WTC11 (cell line): ENCODE measurements around the gene TRIM10. TPM values are rescaled to one million over a fixed set of nuclear protein-coding genes. Genes with fewer than 3 reads are reported as not detected.

ENCODE experiments used
- ATAC-seq: fragments of 200-7000 bp; cut with Tn5 transposase; 2 replicates; pipeline ENCODE4 v1.10.0; 2021; ENCODE audit warnings: mild to moderate bottlenecking, moderate library complexity
- CTCF ChIA-PET: fragments of 300-600 bp; sonication (Branson Sonifier 250); formaldehyde crosslinking; loops from one replicate; lab custom pipeline; 2021; ENCODE audit warnings: antibody characterized with exemption; lab: Charles Lee
- POLR2A ChIA-PET: fragments of 350-600 bp; sonication (Branson Sonifier 250); formaldehyde crosslinking; loops from one replicate; lab custom pipeline; 2021; ENCODE audit warnings: antibody characterized with exemption; lab: Charles Lee
- DNase-seq: peaks from one replicate; pipeline ENCODE4 v3.0.0; 2021; ENCODE audit warnings: low spot score
- H3K27ac Mint-ChIP-seq: 2 replicates; pipeline ENCODE4 v1.8.0; 2021; ENCODE audit warnings: mixed read lengths
- H3K27me3 Mint-ChIP-seq: 2 replicates; pipeline ENCODE4 v1.8.0; 2021; ENCODE audit warnings: low read depth, mild to moderate bottlenecking, moderate library complexity, mixed read lengths
- H3K36me3 Mint-ChIP-seq: 2 replicates; pipeline ENCODE4 v1.8.0; 2021; ENCODE audit warnings: mixed read lengths
- H3K4me1 Mint-ChIP-seq: 2 replicates; pipeline ENCODE4 v1.8.0; 2022; ENCODE audit warnings: mixed read lengths
- H3K4me3 Mint-ChIP-seq: 2 replicates; pipeline ENCODE4 v1.8.0; 2021; ENCODE audit warnings: mild to moderate bottlenecking, moderate library complexity, mixed read lengths
- H3K9me3 Mint-ChIP-seq: 2 replicates; pipeline ENCODE4 v1.8.0; 2021; ENCODE audit warnings: mixed read lengths
- ATF1 ChIP-seq: sonication (generic); formaldehyde crosslinking; IDR thresholded peaks from 2 replicates; pipeline ENCODE4 v1.8.1; 2023; ENCODE audit warnings: mild to moderate bottlenecking, moderate library complexity, missing genetic modification reagents
- GRHL2 ChIP-seq: fragments of 250-450 bp; sonication (Bioruptor Pico); IDR thresholded peaks from 2 replicates; pipeline ENCODE4 v1.8.0; 2022; ENCODE audit warnings: mild to moderate bottlenecking, moderate library complexity; ENCODE audit not compliant: insufficient replicate concordance, severe bottlenecking
- MYBL2 ChIP-seq: sonication (generic); formaldehyde crosslinking; IDR thresholded peaks from 2 replicates; pipeline ENCODE4 v1.8.1; 2023; ENCODE audit warnings: mild to moderate bottlenecking, moderate library complexity, missing genetic modification reagents
- NFATC4 ChIP-seq: fragments of 250-450 bp; sonication (Bioruptor Pico); IDR thresholded peaks from 2 replicates; pipeline ENCODE4 v1.9.0; 2021; ENCODE audit warnings: mild to moderate bottlenecking
- NR1H2 ChIP-seq: sonication (generic); formaldehyde crosslinking; IDR thresholded peaks from 2 replicates; pipeline ENCODE4 v1.9.0; 2021; ENCODE audit warnings: mild to moderate bottlenecking, moderate library complexity, missing genetic modification reagents
- NR3C1 ChIP-seq: sonication (generic); formaldehyde crosslinking; conservative IDR thresholded peaks from 2 replicates; pipeline ENCODE4 v1.8.1; 2023; ENCODE audit warnings: low read depth, mild to moderate bottlenecking, missing genetic modification reagents
- SP1 ChIP-seq: sonication (generic); formaldehyde crosslinking; conservative IDR thresholded peaks from 2 replicates; pipeline ENCODE4 v1.8.1; 2022; ENCODE audit warnings: missing genetic modification reagents
- ZNF317 ChIP-seq: sonication (generic); formaldehyde crosslinking; IDR thresholded peaks from 2 replicates; pipeline ENCODE4 v1.8.1; 2023; ENCODE audit warnings: low read depth, mild to moderate bottlenecking, moderate library complexity, missing genetic modification reagents, borderline replicate concordance
- ZNF416 ChIP-seq: fragments of 250-450 bp; sonication (Bioruptor Pico); IDR thresholded peaks from 2 replicates; pipeline ENCODE4 v1.9.0; 2021; ENCODE audit warnings: mild to moderate bottlenecking, inconsistent platforms
- ZNF423 ChIP-seq: fragments of 250-450 bp; sonication (Bioruptor Pico); IDR thresholded peaks from 2 replicates; pipeline ENCODE4 v2.1.2; 2022; ENCODE audit warnings: mild to moderate bottlenecking, moderate library complexity
- total RNA-seq: library from RNA; stranded (reverse); gene quantifications from 3 replicates; pipeline ENCODE4 v1.2.3, GENCODE V29; 2021
- TF ChIP-seq, protein P1 (sequence below): sonication (generic); formaldehyde crosslinking; IDR thresholded peaks from 2 replicates; pipeline ENCODE4 v1.8.1; 2023; ENCODE audit warnings: mild to moderate bottlenecking, missing genetic modification reagents, borderline replicate concordance
- TF ChIP-seq, protein P2 (sequence below): sonication (generic); formaldehyde crosslinking; IDR thresholded peaks from 2 replicates; pipeline ENCODE4 v1.8.1; 2023; ENCODE audit warnings: mild to moderate bottlenecking, missing genetic modification reagents, moderate library complexity
- TF ChIP-seq, protein P3 (sequence below): sonication (generic); formaldehyde crosslinking; IDR thresholded peaks from 2 replicates; pipeline ENCODE4 v1.8.1; 2023; ENCODE audit warnings: mild to moderate bottlenecking, missing genetic modification reagents
- TF ChIP-seq, protein P4 (sequence below): fragments of 250-450 bp; sonication (Bioruptor Pico); IDR thresholded peaks from 2 replicates; pipeline ENCODE4 v1.9.0; 2021; ENCODE audit warnings: moderate library complexity, mild to moderate bottlenecking, inconsistent platforms, borderline replicate concordance
- TF ChIP-seq, protein P5 (sequence below): sonication (generic); formaldehyde crosslinking; IDR thresholded peaks from 2 replicates; pipeline ENCODE4 v1.8.1; 2022; ENCODE audit warnings: low read depth, missing genetic modification reagents, borderline replicate concordance
- TF ChIP-seq, protein P6 (sequence below): fragments of 250-450 bp; sonication (Bioruptor Pico); IDR thresholded peaks from 2 replicates; pipeline ENCODE4 v1.8.0; 2021; ENCODE audit warnings: mild to moderate bottlenecking
- TF ChIP-seq, protein P7 (sequence below): fragments of 250-450 bp; sonication (Bioruptor Pico); IDR thresholded peaks from 2 replicates; pipeline ENCODE4 v1.9.0; 2021; ENCODE audit warnings: mild to moderate bottlenecking, borderline replicate concordance

The TRIM10 gene
- total RNA-seq, 1 experiment from 2014 or later, result 0.22 TPM

DNA sequence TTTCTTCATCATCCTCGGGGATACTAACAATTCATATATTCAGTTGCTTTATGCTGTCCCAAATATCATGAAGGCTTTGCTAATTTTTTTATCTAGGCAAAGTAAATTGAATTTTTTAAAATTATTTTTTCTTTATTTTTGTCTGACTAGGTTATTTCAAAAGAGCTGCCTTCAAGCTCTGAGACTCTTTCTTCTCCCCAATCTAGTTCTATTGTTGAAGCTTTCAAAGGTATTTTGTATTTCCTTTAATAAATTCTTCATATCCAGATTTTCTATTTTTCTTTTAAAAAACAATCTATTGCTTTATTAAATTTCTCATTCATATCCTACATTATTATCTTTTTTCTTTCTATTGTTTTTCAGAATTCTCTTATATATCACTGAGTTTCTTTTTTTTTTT, 19.1 kb upstream of the TRIM10 start (continued):
- TF ChIP-seq, protein P1, sequence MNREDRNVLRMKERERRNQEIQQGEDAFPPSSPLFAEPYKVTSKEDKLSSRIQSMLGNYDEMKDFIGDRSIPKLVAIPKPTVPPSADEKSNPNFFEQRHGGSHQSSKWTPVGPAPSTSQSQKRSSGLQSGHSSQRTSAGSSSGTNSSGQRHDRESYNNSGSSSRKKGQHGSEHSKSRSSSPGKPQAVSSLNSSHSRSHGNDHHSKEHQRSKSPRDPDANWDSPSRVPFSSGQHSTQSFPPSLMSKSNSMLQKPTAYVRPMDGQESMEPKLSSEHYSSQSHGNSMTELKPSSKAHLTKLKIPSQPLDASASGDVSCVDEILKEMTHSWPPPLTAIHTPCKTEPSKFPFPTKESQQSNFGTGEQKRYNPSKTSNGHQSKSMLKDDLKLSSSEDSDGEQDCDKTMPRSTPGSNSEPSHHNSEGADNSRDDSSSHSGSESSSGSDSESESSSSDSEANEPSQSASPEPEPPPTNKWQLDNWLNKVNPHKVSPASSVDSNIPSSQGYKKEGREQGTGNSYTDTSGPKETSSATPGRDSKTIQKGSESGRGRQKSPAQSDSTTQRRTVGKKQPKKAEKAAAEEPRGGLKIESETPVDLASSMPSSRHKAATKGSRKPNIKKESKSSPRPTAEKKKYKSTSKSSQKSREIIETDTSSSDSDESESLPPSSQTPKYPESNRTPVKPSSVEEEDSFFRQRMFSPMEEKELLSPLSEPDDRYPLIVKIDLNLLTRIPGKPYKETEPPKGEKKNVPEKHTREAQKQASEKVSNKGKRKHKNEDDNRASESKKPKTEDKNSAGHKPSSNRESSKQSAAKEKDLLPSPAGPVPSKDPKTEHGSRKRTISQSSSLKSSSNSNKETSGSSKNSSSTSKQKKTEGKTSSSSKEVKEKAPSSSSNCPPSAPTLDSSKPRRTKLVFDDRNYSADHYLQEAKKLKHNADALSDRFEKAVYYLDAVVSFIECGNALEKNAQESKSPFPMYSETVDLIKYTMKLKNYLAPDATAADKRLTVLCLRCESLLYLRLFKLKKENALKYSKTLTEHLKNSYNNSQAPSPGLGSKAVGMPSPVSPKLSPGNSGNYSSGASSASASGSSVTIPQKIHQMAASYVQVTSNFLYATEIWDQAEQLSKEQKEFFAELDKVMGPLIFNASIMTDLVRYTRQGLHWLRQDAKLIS (CRISPR knock-in tag), result no peak
- TF ChIP-seq ZNF423, result no peak
- TF ChIP-seq, protein P2, sequence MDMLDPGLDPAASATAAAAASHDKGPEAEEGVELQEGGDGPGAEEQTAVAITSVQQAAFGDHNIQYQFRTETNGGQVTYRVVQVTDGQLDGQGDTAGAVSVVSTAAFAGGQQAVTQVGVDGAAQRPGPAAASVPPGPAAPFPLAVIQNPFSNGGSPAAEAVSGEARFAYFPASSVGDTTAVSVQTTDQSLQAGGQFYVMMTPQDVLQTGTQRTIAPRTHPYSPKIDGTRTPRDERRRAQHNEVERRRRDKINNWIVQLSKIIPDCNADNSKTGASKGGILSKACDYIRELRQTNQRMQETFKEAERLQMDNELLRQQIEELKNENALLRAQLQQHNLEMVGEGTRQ (CRISPR knock-in tag), result no peak
- TF ChIP-seq SP1 (CRISPR knock-in tag), result no peak
- TF ChIP-seq NR3C1 (CRISPR knock-in tag), result no peak
- TF ChIP-seq ZNF317, result no peak
- no peak for TF ChIP-seq NFATC4 (CRISPR knock-in tag)
- TF ChIP-seq NR1H2 (CRISPR knock-in tag), result no peak
- TF ChIP-seq, all 79 proteins: peak for 0

DNA sequence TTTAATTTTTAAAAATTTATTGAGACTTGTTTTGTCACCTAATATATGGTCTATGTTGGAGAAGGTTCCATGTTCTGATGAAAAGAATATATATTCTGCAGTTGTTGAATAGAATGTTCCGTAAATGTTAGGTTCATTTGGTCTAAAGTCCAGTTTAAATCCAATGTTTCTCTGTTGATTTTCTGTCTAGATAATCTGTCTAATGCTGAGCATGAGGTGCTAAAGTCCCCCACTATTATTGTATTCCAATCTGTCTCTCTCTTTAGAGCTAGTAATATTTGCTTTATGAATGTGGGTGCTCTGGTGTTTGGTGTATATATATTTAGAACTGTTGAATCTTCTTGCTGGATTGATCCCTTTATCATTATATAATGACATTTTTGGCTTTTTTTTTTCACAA, 17.8 kb upstream of the TRIM10 start:
- H3K4me1 Mint-ChIP-seq, result peaks cover 7% of the 10 kb centered on the region
- ChIA-PET CTCF (interaction anchor here (0.7 kb wide), 1 partner anchor 61 kb away, joined by 4 read pairs; no protein-coding TSS in a partner anchor), POLR2A (no interaction called here)
- H3K4me3 Mint-ChIP-seq, result no peak overlapping the region
- no peak for ATAC-seq
- DNase-seq, result no peak
- H3K27me3 Mint-ChIP-seq, result peaks cover 43% of the 10 kb centered on the region
- no peaks in the 10 kb centered on the region; the same call in 1 of the 2 replicates for H3K36me3 Mint-ChIP-seq
- H3K27ac Mint-ChIP-seq, result no peak overlapping the region
- peaks cover 16% of the 10 kb centered on the region for H3K9me3 Mint-ChIP-seq
- TF ChIP-seq, protein P1 (CRISPR knock-in tag), result no peak
- TF ChIP-seq, protein P3, sequence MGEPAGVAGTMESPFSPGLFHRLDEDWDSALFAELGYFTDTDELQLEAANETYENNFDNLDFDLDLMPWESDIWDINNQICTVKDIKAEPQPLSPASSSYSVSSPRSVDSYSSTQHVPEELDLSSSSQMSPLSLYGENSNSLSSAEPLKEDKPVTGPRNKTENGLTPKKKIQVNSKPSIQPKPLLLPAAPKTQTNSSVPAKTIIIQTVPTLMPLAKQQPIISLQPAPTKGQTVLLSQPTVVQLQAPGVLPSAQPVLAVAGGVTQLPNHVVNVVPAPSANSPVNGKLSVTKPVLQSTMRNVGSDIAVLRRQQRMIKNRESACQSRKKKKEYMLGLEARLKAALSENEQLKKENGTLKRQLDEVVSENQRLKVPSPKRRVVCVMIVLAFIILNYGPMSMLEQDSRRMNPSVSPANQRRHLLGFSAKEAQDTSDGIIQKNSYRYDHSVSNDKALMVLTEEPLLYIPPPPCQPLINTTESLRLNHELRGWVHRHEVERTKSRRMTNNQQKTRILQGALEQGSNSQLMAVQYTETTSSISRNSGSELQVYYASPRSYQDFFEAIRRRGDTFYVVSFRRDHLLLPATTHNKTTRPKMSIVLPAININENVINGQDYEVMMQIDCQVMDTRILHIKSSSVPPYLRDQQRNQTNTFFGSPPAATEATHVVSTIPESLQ, result no peak
- no peak for TF ChIP-seq ZNF416 (CRISPR knock-in tag)
- TF ChIP-seq, protein P4, sequence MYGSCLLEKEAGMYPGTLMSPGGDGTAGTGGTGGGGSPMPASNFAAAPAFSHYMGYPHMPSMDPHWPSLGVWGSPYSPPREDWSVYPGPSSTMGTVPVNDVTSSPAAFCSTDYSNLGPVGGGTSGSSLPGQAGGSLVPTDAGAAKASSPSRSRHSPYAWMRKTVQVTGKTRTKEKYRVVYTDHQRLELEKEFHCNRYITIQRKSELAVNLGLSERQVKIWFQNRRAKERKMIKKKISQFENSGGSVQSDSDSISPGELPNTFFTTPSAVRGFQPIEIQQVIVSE (CRISPR knock-in tag), result no peak
- no peak for TF ChIP-seq GRHL2
- TF ChIP-seq, protein P5, sequence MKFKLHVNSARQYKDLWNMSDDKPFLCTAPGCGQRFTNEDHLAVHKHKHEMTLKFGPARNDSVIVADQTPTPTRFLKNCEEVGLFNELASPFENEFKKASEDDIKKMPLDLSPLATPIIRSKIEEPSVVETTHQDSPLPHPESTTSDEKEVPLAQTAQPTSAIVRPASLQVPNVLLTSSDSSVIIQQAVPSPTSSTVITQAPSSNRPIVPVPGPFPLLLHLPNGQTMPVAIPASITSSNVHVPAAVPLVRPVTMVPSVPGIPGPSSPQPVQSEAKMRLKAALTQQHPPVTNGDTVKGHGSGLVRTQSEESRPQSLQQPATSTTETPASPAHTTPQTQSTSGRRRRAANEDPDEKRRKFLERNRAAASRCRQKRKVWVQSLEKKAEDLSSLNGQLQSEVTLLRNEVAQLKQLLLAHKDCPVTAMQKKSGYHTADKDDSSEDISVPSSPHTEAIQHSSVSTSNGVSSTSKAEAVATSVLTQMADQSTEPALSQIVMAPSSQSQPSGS (CRISPR knock-in tag), result no peak
- no peak for TF ChIP-seq MYBL2 (CRISPR knock-in tag)
- TF ChIP-seq, protein P6, sequence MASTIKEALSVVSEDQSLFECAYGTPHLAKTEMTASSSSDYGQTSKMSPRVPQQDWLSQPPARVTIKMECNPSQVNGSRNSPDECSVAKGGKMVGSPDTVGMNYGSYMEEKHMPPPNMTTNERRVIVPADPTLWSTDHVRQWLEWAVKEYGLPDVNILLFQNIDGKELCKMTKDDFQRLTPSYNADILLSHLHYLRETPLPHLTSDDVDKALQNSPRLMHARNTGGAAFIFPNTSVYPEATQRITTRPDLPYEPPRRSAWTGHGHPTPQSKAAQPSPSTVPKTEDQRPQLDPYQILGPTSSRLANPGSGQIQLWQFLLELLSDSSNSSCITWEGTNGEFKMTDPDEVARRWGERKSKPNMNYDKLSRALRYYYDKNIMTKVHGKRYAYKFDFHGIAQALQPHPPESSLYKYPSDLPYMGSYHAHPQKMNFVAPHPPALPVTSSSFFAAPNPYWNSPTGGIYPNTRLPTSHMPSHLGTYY (CRISPR knock-in tag), result no peak
- TF ChIP-seq, protein P7, sequence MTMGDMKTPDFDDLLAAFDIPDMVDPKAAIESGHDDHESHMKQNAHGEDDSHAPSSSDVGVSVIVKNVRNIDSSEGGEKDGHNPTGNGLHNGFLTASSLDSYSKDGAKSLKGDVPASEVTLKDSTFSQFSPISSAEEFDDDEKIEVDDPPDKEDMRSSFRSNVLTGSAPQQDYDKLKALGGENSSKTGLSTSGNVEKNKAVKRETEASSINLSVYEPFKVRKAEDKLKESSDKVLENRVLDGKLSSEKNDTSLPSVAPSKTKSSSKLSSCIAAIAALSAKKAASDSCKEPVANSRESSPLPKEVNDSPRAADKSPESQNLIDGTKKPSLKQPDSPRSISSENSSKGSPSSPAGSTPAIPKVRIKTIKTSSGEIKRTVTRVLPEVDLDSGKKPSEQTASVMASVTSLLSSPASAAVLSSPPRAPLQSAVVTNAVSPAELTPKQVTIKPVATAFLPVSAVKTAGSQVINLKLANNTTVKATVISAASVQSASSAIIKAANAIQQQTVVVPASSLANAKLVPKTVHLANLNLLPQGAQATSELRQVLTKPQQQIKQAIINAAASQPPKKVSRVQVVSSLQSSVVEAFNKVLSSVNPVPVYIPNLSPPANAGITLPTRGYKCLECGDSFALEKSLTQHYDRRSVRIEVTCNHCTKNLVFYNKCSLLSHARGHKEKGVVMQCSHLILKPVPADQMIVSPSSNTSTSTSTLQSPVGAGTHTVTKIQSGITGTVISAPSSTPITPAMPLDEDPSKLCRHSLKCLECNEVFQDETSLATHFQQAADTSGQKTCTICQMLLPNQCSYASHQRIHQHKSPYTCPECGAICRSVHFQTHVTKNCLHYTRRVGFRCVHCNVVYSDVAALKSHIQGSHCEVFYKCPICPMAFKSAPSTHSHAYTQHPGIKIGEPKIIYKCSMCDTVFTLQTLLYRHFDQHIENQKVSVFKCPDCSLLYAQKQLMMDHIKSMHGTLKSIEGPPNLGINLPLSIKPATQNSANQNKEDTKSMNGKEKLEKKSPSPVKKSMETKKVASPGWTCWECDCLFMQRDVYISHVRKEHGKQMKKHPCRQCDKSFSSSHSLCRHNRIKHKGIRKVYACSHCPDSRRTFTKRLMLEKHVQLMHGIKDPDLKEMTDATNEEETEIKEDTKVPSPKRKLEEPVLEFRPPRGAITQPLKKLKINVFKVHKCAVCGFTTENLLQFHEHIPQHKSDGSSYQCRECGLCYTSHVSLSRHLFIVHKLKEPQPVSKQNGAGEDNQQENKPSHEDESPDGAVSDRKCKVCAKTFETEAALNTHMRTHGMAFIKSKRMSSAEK, result no peak
- TF ChIP-seq ATF1 (CRISPR knock-in tag), result no peak
